ENCODE data around the gene ATP10D.

- TF ChIP-seq CTCF (IDR thresholded peaks at IDR 0.05) = no peak
- TF ChIP-seq EZH2 (IDR thresholded peaks at IDR 0.05; ENCODE audit: borderline replicate concordance, insufficient read depth, low read depth, low read length, poor library complexity, severe bottlenecking) = no peak
These were observed 2.7 kb upstream of the ATP10D start for GRCh38 chr4:47482326-47482725.
